Osteocyte (in vitro differentiated cells): ENCODE measurements around the gene MYL6B. TPM values are rescaled to one million over a fixed set of nuclear protein-coding genes. Genes with fewer than 3 reads are reported as not detected.

Experiments used
- DNase-seq: peaks from one replicate; pipeline ENCODE4 v3.0.0; 2021; ENCODE audit warnings: mixed read lengths; ENCODE audit not compliant: unreplicated experiment; ENCODE audit errors: extremely low spot score
- H3K27ac Mint-ChIP-seq: one replicate; pipeline ENCODE4 v1.8.0; 2021; ENCODE audit warnings: mild to moderate bottlenecking, mixed read lengths; ENCODE audit not compliant: unreplicated experiment
- H3K27me3 Mint-ChIP-seq: one replicate; pipeline ENCODE4 v1.8.0; 2021; ENCODE audit warnings: mixed read lengths; ENCODE audit not compliant: unreplicated experiment
- H3K36me3 Mint-ChIP-seq: one replicate; pipeline ENCODE4 v1.8.0; 2021; ENCODE audit warnings: mixed read lengths; ENCODE audit not compliant: unreplicated experiment
- H3K4me1 Mint-ChIP-seq: one replicate; pipeline ENCODE4 v1.8.0; 2021; ENCODE audit warnings: mixed read lengths; ENCODE audit not compliant: unreplicated experiment
- H3K4me3 Mint-ChIP-seq: one replicate; pipeline ENCODE4 v1.8.0; 2021; ENCODE audit warnings: mild to moderate bottlenecking, moderate library complexity, mixed read lengths; ENCODE audit not compliant: unreplicated experiment
- H3K9me3 Mint-ChIP-seq: one replicate; pipeline ENCODE4 v1.8.0; 2021; ENCODE audit warnings: mixed read lengths; ENCODE audit not compliant: unreplicated experiment
- total RNA-seq: library from RNA; stranded (reverse); gene quantifications from 2 replicates; pipeline ENCODE4 v1.2.1, GENCODE V29; 2021
- TF ChIP-seq, protein P1 (sequence below): fragments of 200-600 bp; sonication (generic); IDR thresholded peaks from 2 replicates; pipeline ENCODE4 v1.5.0; 2021; ENCODE audit warnings: antibody characterized with exemption, mild to moderate bottlenecking, moderate library complexity

MYL6B gene
- total RNA-seq, 1 donor from 2014 or later = 123 TPM

DNA sequence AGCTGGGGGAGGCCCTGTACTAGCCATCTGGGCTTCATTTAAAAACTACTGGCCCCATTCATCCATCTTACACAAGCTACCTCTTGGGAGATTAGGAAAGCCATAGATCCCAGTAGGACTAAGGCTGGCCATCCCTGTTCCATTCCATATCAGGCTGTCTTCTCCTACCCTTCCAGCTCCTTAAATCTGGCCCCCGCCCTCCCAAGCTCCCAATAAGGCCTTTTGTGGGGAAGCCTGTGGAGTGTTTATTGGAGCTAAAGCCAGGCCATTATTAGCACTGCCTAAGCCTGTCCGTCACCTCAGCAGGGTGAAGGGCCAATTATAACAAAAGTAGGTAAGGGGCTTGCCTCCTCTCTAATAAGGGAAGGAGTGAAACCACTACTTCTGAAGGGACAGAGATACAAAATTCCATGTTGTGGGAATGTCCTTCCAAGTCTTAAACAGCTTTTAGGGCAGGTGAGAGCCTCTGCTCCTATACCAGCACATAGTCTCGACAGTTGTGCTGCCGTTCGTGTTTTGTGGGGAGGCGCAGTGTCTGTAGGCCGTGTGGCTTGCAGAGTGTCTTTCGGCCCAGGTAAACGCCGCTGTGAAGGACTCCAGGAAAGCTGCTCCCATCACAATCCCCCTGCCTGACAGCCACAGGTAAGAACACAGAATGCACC lies 9.4 kb downstream of the MYL6B start:
- H3K27ac Mint-ChIP-seq = peak overlapping the region; percentile 98
- TF ChIP-seq, protein P1, sequence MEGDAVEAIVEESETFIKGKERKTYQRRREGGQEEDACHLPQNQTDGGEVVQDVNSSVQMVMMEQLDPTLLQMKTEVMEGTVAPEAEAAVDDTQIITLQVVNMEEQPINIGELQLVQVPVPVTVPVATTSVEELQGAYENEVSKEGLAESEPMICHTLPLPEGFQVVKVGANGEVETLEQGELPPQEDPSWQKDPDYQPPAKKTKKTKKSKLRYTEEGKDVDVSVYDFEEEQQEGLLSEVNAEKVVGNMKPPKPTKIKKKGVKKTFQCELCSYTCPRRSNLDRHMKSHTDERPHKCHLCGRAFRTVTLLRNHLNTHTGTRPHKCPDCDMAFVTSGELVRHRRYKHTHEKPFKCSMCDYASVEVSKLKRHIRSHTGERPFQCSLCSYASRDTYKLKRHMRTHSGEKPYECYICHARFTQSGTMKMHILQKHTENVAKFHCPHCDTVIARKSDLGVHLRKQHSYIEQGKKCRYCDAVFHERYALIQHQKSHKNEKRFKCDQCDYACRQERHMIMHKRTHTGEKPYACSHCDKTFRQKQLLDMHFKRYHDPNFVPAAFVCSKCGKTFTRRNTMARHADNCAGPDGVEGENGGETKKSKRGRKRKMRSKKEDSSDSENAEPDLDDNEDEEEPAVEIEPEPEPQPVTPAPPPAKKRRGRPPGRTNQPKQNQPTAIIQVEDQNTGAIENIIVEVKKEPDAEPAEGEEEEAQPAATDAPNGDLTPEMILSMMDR = no peak
- peaks cover 46% of the 10 kb centered on the region for H3K36me3 Mint-ChIP-seq

DNA sequence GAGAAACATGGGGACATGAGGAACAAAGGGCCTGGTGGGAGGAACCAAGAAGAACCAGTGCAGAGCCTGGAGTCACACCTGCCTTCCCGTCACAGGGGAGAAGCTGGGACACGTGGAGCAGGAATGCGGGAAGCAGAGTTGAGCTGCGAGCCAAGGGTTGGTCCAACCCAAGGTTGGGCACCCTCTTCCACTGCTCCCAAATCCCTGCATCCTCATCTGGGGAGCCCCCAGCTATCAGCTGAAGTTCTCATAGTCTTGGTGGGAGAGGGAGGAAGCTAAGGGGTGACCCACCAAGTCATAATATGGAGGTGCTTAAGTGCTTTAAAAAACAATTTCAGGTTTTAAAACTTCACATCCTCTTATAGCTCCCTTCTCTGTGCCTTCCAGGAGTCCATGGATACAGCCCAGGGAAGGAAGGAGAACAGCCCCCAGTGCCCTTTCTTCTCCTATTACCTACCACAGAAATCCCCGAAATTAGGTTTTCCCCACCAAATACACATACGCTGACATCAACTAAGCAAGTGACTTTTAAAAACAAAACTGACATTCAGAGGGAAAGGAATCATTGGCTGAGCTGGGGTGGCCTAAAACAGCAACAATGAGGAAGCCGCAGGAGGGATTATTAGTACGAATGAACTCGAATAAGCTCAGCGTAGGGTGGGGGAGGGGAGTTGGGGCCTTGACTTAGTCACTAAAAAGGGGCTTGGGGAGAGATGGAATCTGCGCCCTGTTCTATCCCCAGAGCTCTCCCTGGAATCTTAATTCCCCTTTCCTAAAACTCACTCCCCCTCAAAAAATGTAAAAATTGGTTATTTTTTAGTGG lies 10.3 kb downstream of the MYL6B start:
- Mint-ChIP-seq H3K4me3 (no peak overlapping the region), H3K27ac (peak overlapping the region; percentile 23), H3K27me3 (no peaks in the 10 kb centered on the region), H3K36me3 (peaks cover 50% of the 10 kb centered on the region), H3K4me1 (peaks cover 39% of the 10 kb centered on the region), H3K9me3 (no peaks in the 10 kb centered on the region)
- TF ChIP-seq, protein P1 = no peak
- DNase-seq = no peak

More for the DNA sequence above, 9.4 kb downstream of the MYL6B start:
- Mint-ChIP-seq H3K9me3 (no peaks in the 10 kb centered on the region), H3K4me3 (peak overlapping the region; percentile 95), H3K27me3 (no peaks in the 10 kb centered on the region), H3K4me1 (peaks cover 46% of the 10 kb centered on the region)
- DNase-seq = no peak

DNA sequence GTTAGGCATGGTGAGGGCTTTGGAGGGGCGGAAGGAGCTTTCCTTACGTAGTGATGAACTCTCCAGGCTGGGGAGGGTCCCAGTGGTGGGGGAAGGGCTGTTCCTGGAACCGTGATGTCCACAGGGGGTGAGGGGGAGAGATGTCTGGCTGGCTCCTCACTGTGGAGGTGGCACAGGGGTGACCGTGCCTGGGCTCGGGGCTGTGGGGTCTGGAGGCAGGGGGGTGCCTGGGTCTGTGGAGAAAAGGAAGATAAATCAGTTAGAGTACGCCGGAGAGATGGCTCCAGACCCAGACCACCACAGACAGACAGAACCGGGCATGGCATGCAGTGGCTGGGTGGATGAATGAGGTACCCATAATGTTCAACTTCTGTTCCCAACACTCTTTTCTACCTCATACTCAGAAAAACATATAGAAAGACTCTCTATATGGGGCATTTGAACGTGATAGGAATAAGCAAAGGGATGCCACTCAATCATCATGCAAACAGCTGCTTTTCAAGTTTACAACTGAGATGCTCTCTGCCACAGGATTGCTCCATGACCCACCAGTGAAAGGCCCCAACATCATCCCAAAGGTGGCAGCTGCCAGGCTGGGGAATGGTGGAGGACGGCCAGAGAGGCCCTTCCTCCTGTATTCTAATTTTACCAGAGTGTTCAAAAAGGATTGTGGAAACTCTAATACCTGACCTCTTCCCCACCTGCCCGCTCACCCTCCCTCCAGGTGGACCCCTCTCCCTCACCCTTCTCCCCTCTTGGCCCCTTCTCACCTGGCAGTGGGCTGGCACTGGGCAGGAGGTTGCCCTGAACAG lies 11.4 kb downstream of the MYL6B start:
- Mint-ChIP-seq H3K4me3 (no peak overlapping the region), H3K27ac (peak overlapping the region; percentile 45), H3K36me3 (peaks cover 48% of the 10 kb centered on the region), H3K9me3 (no peaks in the 10 kb centered on the region), H3K4me1 (peaks cover 38% of the 10 kb centered on the region), H3K27me3 (no peaks in the 10 kb centered on the region)
- no peak for DNase-seq
- TF ChIP-seq, protein P1 = no peak

DNA sequence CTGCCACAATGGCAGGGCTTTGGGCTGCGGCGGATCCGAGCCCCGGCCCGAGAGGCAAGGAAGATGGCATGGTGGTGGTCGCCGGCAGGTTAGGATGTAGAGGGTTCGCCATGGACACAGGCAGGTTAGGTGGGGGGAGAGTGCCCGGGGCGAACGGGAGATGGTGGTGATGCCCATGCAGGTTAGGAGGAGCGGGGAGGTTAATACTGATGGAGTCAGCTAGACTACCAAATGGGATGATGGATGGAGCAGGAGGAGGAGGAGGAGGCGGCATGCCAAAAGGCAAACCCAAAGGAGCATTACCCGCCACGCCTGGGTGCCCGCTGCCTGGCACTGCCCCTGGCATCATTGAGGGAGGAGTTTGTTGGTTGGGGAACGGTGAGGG lies 11.9 kb downstream of the MYL6B start:
- DNase-seq = no peak
- Mint-ChIP-seq H3K27me3 (no peaks in the 10 kb centered on the region), H3K4me1 (peaks cover 34% of the 10 kb centered on the region), H3K9me3 (no peaks in the 10 kb centered on the region), H3K36me3 (peaks cover 42% of the 10 kb centered on the region), H3K4me3 (no peak overlapping the region), H3K27ac (peak overlapping the region; percentile 54)
- TF ChIP-seq, protein P1 = no peak
